GM12801 (cell line): ENCODE data around the gene WDR72.

Source experiments
- TF ChIP-seq, protein P1 (sequence below): IDR thresholded peaks from one replicate; pipeline ENCODE4 v1.5.1; 2011; ENCODE audit warnings: control low read depth; ENCODE audit not compliant: insufficient read length; ENCODE audit errors: extremely low read depth

WDR72 gene

DNA sequence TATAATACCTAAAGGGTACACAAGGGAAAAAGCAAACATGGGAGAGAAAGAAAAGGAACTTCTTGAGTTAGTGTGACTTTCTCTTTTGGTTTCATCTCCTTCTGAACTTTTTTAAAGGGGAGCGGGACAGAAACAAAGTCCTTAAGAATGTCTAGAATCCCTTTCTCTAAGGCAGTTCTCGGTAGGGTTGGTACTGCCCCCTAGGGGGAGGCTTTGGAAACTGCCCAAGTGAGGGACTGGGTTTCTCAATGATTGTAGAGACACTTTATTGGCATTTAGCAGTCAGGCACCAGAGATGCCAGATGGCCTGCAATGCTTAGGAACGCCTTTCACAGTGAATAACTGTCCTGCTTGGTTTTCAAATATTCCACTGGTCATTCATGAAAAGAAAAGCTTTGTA is 172.7 kb downstream of the WDR72 start:
- TF ChIP-seq, protein P1, sequence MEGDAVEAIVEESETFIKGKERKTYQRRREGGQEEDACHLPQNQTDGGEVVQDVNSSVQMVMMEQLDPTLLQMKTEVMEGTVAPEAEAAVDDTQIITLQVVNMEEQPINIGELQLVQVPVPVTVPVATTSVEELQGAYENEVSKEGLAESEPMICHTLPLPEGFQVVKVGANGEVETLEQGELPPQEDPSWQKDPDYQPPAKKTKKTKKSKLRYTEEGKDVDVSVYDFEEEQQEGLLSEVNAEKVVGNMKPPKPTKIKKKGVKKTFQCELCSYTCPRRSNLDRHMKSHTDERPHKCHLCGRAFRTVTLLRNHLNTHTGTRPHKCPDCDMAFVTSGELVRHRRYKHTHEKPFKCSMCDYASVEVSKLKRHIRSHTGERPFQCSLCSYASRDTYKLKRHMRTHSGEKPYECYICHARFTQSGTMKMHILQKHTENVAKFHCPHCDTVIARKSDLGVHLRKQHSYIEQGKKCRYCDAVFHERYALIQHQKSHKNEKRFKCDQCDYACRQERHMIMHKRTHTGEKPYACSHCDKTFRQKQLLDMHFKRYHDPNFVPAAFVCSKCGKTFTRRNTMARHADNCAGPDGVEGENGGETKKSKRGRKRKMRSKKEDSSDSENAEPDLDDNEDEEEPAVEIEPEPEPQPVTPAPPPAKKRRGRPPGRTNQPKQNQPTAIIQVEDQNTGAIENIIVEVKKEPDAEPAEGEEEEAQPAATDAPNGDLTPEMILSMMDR: no peak

DNA sequence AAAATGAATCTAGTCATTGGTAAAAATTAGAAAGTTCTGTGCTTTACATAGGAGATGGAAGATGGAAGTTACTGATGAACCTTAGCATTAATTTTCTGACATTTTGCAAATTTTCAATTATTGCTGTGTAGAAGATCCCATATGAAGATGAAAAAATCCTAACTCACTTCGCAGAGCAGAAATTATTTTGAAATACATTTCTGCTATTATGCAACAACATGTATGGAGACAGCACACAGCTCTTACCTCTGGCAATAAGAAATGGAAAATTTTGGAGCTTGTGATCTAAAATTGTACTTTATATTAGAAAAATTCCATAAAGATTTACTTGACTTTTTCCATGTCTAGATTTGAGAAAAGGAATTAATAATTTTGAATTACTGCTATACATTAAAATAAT is 177.9 kb downstream of the WDR72 start:
- TF ChIP-seq, protein P1: no peak

DNA sequence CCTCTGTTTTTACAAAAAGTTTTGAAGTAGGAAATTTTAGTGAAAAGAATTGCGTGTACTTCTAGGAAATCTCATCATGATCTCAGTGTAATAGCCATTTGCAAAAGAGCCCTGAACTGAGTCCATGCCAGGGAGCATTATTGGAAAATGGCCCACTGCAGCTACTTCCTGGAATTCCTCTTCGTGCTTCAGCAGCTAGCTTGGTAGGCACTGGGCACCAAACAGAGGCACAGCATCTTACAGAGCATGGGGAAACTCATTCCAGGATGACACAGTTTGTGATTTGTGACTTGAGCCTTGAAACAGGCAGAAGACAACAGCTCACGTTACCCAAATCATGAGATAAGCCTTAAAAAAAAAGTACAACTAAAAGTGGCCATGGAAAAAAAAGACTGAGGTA is 179.1 kb downstream of the WDR72 start:
- TF ChIP-seq, protein P1: no peak

DNA sequence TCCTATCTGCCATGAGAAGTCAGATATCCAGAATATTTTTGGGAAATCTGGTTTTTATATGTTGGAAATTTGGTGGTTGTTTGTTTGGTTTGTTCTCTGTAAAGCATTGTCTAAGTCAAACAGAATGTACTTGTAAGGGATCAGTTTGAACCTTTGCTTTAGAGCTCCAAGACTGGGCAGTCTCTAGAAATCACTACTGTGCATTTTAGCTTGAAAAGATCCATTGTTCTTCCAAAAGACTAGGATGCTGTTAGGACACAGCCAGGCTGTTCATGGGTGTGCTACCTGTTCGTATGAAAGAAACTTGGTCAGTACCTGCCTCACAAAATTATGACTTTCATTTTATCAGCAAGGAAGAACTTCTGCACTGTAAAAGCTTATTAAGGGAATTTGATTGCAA is 182.6 kb downstream of the WDR72 start:
- TF ChIP-seq, protein P1: no peak

DNA sequence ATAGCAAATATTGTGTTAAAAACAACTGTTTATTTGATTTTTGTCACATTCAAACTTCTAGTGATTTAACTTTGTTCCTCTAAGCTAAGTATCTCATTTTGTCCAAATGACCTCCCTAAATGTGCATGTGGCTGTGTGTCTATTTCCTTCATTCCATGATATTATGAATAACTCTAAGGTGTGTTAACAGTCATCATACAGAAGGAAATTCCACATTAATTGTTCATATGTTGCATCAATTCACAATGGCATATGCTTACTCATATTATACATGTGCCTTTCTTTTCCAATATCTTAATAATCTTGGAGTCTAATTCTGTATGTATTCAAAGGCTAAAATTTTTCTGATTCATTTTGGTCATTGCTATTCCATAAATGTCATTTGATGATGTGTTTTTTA is 186.4 kb downstream of the WDR72 start:
- TF ChIP-seq, protein P1: no peak

DNA sequence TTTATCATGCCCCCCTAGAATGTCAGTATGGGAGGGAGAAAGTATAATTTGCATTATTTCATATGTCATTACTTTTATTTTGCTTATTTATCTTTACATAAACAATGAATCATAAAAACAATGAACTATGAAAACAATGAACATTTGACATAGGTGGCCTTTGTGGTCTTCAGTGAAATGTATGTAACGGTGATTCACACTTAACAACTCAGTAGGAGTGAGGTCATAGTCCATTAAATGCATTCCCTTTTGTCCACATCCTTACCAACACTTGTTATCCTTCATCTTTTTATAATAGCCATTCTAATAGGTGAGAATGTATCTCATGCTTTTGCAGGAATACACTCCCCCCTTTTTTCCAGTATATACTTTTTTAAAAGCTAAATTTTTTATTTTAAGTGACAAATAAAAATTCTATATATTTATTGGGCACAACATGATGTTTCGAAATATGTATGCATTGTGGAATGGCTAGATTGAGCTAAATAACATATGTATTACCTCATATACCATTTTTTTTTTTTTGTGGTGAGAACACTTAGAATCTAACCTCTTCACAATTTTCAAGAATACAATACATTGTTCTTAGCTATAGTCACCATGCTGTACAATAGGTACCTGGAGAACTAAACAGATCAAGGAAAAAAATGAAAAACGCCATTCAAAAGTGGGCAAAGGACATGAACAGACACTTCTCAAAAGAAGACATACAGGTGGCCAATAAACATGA is 189.5 kb downstream of the WDR72 start:
- TF ChIP-seq, protein P1: no peak

DNA sequence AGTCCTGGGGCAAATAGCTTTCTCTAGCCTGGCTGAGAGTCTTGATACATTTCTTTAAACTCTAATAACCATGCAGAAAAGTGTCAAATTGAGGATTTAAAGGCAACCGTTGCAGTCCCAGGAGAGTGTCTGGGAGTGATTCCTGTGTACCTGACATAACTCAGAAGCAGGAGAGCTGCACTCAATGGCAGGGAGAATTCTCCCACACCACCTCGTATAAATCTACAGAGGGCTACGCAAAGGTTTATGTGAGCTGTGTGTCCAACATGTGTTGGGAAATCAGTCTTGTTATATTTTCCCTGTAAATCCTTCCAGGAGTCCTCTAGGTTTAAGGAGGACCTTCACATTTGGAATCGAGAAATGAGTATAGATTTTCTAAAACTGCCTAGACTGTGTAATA is 192.6 kb downstream of the WDR72 start:
- TF ChIP-seq, protein P1: no peak
